Neuronal stem cell (in vitro differentiated cells): ENCODE results near the gene RNF150.

ENCODE experiments used
- DNase-seq: peaks from one replicate; pipeline ENCODE4 v3.0.0-alpha.2; 2013; ENCODE audit warnings: low spot score
- H2AFZ ChIP-seq: one replicate; pipeline ENCODE4 v1.6.1; 2013; ENCODE audit warnings: mild to moderate bottlenecking, low read length, inconsistent platforms
- H2AK5ac ChIP-seq: 2 replicates; pipeline ENCODE4 v1.6.1; 2013; ENCODE audit warnings: low read depth, mild to moderate bottlenecking, inconsistent platforms, low read length, moderate library complexity, mixed read lengths
- H2BK120ac ChIP-seq: 2 replicates; pipeline ENCODE4 v1.6.1; 2013; ENCODE audit warnings: low read depth, mild to moderate bottlenecking, inconsistent platforms, low read length, moderate library complexity, mixed read lengths
- H2BK12ac ChIP-seq: one replicate; pipeline ENCODE4 v1.6.1; 2013; ENCODE audit warnings: low read length, inconsistent platforms
- H2BK15ac ChIP-seq: 2 replicates; pipeline ENCODE4 v1.6.1; 2013; ENCODE audit warnings: mild to moderate bottlenecking, low read length, inconsistent platforms, mixed read lengths
- H2BK5ac ChIP-seq: one replicate; pipeline ENCODE4 v1.6.1; 2013; ENCODE audit warnings: inconsistent platforms, mild to moderate bottlenecking, low read length, moderate library complexity
- H3K14ac ChIP-seq: one replicate; pipeline ENCODE4 v1.6.1; 2013; ENCODE audit warnings: low read length, inconsistent platforms
- H3K18ac ChIP-seq: 2 replicates; pipeline ENCODE4 v1.6.1; 2013; ENCODE audit warnings: low read length, inconsistent platforms
- H3K23ac ChIP-seq: 2 replicates; pipeline ENCODE4 v1.6.1; 2013; ENCODE audit warnings: low read depth, mild to moderate bottlenecking, mixed read lengths, low read length, inconsistent platforms; ENCODE audit not compliant: poor library complexity
- H3K27ac ChIP-seq: replicated peaks from 3 replicates; pipeline ENCODE4 v1.5.1; 2013; ENCODE audit warnings: low read length, inconsistent platforms
- H3K27me3 ChIP-seq, 3 experiments: 2 replicates each; pipeline ENCODE4 v1.6.1; 2013; ENCODE audit warnings: low read length in 3 of 3, mild to moderate bottlenecking in 2 of 3, inconsistent platforms in 1 of 3, low read depth in 1 of 3, mixed read lengths in 1 of 3, moderate library complexity in 1 of 3; ENCODE audit not compliant: control insufficient read depth in 3 of 3, insufficient read depth in 3 of 3
- H3K36me3 ChIP-seq, 2 donors: replicated peaks in 1 of 2; 2 replicates each; pipeline ENCODE4 v1.6.1; 2013; ENCODE audit warnings: low read length in 2 of 2; ENCODE audit not compliant: control insufficient read depth in 2 of 2, insufficient read depth in 2 of 2
- H3K4ac ChIP-seq: 2 replicates; pipeline ENCODE4 v1.6.1; 2013; ENCODE audit warnings: inconsistent platforms, mild to moderate bottlenecking, low read length, moderate library complexity
- H3K4me1 ChIP-seq, 2 donors: 1 replicate in 1 of 2; 2 replicates in 1 of 2; pipeline ENCODE4 v1.6.1; 2013; ENCODE audit warnings: low read length in 2 of 2, low read depth in 1 of 2; ENCODE audit not compliant: control insufficient read depth in 2 of 2, insufficient read depth in 1 of 2
- H3K4me2 ChIP-seq: one replicate; pipeline ENCODE4 v1.6.1; 2013; ENCODE audit warnings: mild to moderate bottlenecking, low read length, inconsistent platforms; ENCODE audit not compliant: insufficient read depth, poor library complexity, severe bottlenecking
- H3K4me3 ChIP-seq, 2 donors: 2 replicates each; pipeline ENCODE4 v1.5.1; 2013; ENCODE audit warnings: low read length in 2 of 2, mild to moderate bottlenecking in 2 of 2, inconsistent platforms in 1 of 2, moderate library complexity in 1 of 2
- H3K79me1 ChIP-seq: one replicate; pipeline ENCODE4 v1.6.1; 2013; ENCODE audit warnings: low read depth, mild to moderate bottlenecking, inconsistent platforms, low read length, moderate library complexity
- H3K9ac ChIP-seq: one replicate; pipeline ENCODE4 v1.6.1; 2013; ENCODE audit warnings: mild to moderate bottlenecking, low read depth, low read length, inconsistent platforms; ENCODE audit not compliant: poor library complexity
- H3K9me3 ChIP-seq, 2 donors: replicated peaks in 1 of 2; 2 replicates each; pipeline versions ENCODE3 to v1.6.1; 2013; ENCODE audit warnings: low read length in 2 of 2, mild to moderate bottlenecking in 2 of 2, inconsistent platforms in 1 of 2, low read depth in 1 of 2, mixed read lengths in 1 of 2, moderate library complexity in 1 of 2; ENCODE audit not compliant: control insufficient read depth in 2 of 2, insufficient read depth in 1 of 2
- H4K8ac ChIP-seq: one replicate; pipeline ENCODE4 v1.6.1; 2013; ENCODE audit warnings: low read depth, mild to moderate bottlenecking, inconsistent platforms, low read length, moderate library complexity
- H4K91ac ChIP-seq: one replicate; pipeline ENCODE4 v1.6.1; 2013; ENCODE audit warnings: low read length, low read depth, mild to moderate bottlenecking, inconsistent platforms; ENCODE audit not compliant: poor library complexity
- WGBS, 2 donors: extraction: QIAGEN DNeasy Blood & Tissue Kit; methylation state at CpG; one replicate each; pipeline ENCODE4 v1.1.7; 2013; ENCODE audit warnings: missing lambda C conversion rate in 2 of 2, mixed read lengths in 1 of 2; ENCODE audit not compliant: insufficient read length in 2 of 2, insufficient replicate concordance in 1 of 2; ENCODE audit errors: extremely low coverage in 2 of 2; 5-methylcytosine and 5-hydroxymethylcytosine counted together

RNF150 gene

GRCh38 chr4:141013899-141014298 is 119.4 kb downstream of the RNF150 start:
- H3K36me3 ChIP-seq, result no peaks in the 10 kb centered on the region
- DNase-seq, result no peak
- no peak overlapping the region for H2BK12ac ChIP-seq
- H3K27ac ChIP-seq, result no peak overlapping the region
- H2BK5ac ChIP-seq, result no peak overlapping the region
- no peaks in the 10 kb centered on the region for H3K79me1 ChIP-seq
- H3K27me3 ChIP-seq, result no peaks in the 10 kb centered on the region
- H3K14ac ChIP-seq, result no peak overlapping the region
- no peak overlapping the region for H3K4me2 ChIP-seq
- H3K4ac ChIP-seq, result no peak overlapping the region
- H3K9ac ChIP-seq, result no peak overlapping the region
- no peak overlapping the region for H2AFZ ChIP-seq
- H2BK15ac ChIP-seq, result no peak overlapping the region
- no CpG with 5 or more reads among the region's 3 CpGs for WGBS, 2 donors
- no peak overlapping the region for H3K18ac ChIP-seq
- no peak overlapping the region for H2AK5ac ChIP-seq
- no peak overlapping the region for H2BK120ac ChIP-seq
- no peaks in the 10 kb centered on the region for H3K4me1 ChIP-seq
- H3K23ac ChIP-seq, result no peak overlapping the region
- H3K9me3 ChIP-seq, result peaks cover 0 to 3% of the 10 kb centered on the region in 2 donors
- no peak overlapping the region for H4K8ac ChIP-seq
- H3K4me3 ChIP-seq, result no peak overlapping the region
- H4K91ac ChIP-seq, result no peak overlapping the region

- Histone ChIP-seq H2AFZ (no peak overlapping the region), H3K18ac (no peak overlapping the region), H2AK5ac (no peak overlapping the region), H4K91ac (no peak overlapping the region), H3K4me1 (no peaks in the 10 kb centered on the region), H4K8ac (no peak overlapping the region), H3K4ac (no peak overlapping the region), H2BK15ac (no peak overlapping the region), H2BK12ac (no peak overlapping the region), H3K9me3 (peaks cover 0 to 3% of the 10 kb centered on the region in 2 donors), H3K4me3 (no peak overlapping the region), H3K14ac (no peak overlapping the region), H3K23ac (no peak overlapping the region), H3K9ac (no peak overlapping the region), H3K27ac (no peak overlapping the region), H2BK120ac (no peak overlapping the region), H3K79me1 (no peaks in the 10 kb centered on the region), H3K36me3 (no peaks in the 10 kb centered on the region), H3K27me3 (no peaks in the 10 kb centered on the region), H3K4me2 (no peak overlapping the region), H2BK5ac (no peak overlapping the region)
- no CpG with 5 or more reads among the region's 3 CpGs for WGBS, 2 donors
- no peak for DNase-seq
These were observed 121.4 kb downstream of the RNF150 start for GRCh38 chr4:141011901-141012315.

GRCh38 chr4:141009931-141010330 is 123.3 kb downstream of the RNF150 start:
- Histone ChIP-seq H3K18ac (no peak overlapping the region), H3K4me1 (no peaks in the 10 kb centered on the region), H3K79me1 (no peaks in the 10 kb centered on the region), H2AK5ac (no peak overlapping the region), H2BK5ac (no peak overlapping the region), H3K4me2 (no peak overlapping the region), H4K8ac (no peak overlapping the region), H3K27ac (no peak overlapping the region), H3K27me3 (no peaks in the 10 kb centered on the region), H3K4ac (no peak overlapping the region), H3K36me3 (no peaks in the 10 kb centered on the region), H3K9me3 (peaks cover 0 to 3% of the 10 kb centered on the region in 2 donors), H3K4me3 (no peak overlapping the region), H3K9ac (no peak overlapping the region), H2BK15ac (no peak overlapping the region), H3K23ac (no peak overlapping the region), H2BK120ac (no peak overlapping the region), H4K91ac (no peak overlapping the region), H3K14ac (no peak overlapping the region), H2BK12ac (no peak overlapping the region), H2AFZ (no peak overlapping the region)
- no peak for DNase-seq

GRCh38 chr4:141009129-141009528 is 124.1 kb downstream of the RNF150 start:
- no peak overlapping the region for H3K27ac ChIP-seq
- H3K23ac ChIP-seq, result no peak overlapping the region
- H2BK12ac ChIP-seq, result no peak overlapping the region
- no peaks in the 10 kb centered on the region for H3K36me3 ChIP-seq
- H2AK5ac ChIP-seq, result no peak overlapping the region
- no peak overlapping the region for H2AFZ ChIP-seq
- WGBS, 2 donors, result no CpG with 5 or more reads among the region's 1 CpG
- H3K9ac ChIP-seq, result no peak overlapping the region
- H2BK5ac ChIP-seq, result no peak overlapping the region
- no peaks in the 10 kb centered on the region for H3K4me1 ChIP-seq
- no peak overlapping the region for H3K4me2 ChIP-seq
- H3K79me1 ChIP-seq, result no peaks in the 10 kb centered on the region
- no peak overlapping the region for H3K4ac ChIP-seq
- no peaks in the 10 kb centered on the region for H3K27me3 ChIP-seq
- no peak overlapping the region for H2BK15ac ChIP-seq
- H2BK120ac ChIP-seq, result no peak overlapping the region
- no peak for DNase-seq
- H3K4me3 ChIP-seq, result no peak overlapping the region
- peaks cover 0 to 3% of the 10 kb centered on the region in 2 donors for H3K9me3 ChIP-seq
- no peak overlapping the region for H4K8ac ChIP-seq
- H3K14ac ChIP-seq, result no peak overlapping the region
- H4K91ac ChIP-seq, result no peak overlapping the region
- H3K18ac ChIP-seq, result no peak overlapping the region
